ENCODE results near the gene TRPV2. TPM values are rescaled to one million over a fixed set of nuclear protein-coding genes. Genes with fewer than 3 reads are reported as not detected.

Gene TRPV2
- total RNA-seq, 1 donor from 2014 or later = 2.1 TPM

DNA sequence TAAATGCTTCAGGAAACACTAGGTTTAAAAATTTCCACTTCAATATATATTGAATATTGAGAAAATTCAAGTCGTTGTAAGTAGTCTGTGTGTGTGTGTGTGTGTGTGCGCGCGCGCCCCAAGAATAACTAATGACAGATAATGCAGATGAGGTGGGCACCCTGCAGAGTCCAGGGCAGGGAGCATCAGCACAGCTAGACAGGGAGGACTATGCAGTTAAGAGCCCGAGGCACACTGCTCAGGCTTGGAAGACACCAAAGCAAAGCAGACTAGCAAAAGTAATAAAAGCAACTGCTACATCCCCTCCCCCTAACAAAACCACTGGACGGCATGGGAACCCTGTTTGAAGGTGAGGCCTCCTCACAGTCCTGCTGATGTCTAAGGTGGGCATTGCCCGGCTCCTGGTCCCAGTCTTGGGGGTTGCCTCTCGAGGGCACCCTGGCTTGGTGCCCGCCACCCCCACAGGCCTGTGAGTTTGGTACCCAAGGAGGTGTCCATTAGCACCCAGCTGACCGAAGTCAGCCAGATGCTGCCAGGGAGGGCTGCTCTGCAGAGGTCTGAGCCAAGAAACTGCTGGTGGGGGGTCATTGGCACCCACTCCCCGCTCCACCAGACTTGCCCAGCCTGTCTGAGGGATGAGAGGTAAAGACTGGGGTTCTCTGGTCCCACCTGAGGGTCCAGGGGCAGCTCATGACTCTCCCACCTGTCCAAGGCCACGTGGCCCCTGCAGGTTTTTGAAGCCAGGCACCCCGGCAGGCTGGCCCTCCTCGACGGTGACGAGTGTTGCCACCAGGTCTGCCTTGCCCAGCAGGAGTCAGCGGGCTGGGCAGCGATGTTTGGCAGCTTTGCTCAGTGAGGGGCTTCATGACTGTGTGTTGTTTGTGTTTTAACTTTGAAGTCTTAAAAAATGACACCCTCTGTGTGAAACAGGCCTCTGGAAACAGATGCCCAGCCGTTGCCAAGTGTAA, 58.0 kb downstream of the TRPV2 start:
- TF ChIP-seq, protein P1, sequence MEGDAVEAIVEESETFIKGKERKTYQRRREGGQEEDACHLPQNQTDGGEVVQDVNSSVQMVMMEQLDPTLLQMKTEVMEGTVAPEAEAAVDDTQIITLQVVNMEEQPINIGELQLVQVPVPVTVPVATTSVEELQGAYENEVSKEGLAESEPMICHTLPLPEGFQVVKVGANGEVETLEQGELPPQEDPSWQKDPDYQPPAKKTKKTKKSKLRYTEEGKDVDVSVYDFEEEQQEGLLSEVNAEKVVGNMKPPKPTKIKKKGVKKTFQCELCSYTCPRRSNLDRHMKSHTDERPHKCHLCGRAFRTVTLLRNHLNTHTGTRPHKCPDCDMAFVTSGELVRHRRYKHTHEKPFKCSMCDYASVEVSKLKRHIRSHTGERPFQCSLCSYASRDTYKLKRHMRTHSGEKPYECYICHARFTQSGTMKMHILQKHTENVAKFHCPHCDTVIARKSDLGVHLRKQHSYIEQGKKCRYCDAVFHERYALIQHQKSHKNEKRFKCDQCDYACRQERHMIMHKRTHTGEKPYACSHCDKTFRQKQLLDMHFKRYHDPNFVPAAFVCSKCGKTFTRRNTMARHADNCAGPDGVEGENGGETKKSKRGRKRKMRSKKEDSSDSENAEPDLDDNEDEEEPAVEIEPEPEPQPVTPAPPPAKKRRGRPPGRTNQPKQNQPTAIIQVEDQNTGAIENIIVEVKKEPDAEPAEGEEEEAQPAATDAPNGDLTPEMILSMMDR (IDR thresholded peaks at IDR 0.05; ENCODE audit: unreplicated experiment) = no peak
- Mint-ChIP-seq H3K9me3 (no peaks in the 10 kb centered on the region), H3K27ac (no peak overlapping the region), H3K4me1 (peaks cover 24% of the 10 kb centered on the region), H3K36me3 (peaks cover 2% of the 10 kb centered on the region), H3K27me3 (ENCODE audit: low read depth) (no peaks in the 10 kb centered on the region), H3K4me3 (no peak overlapping the region)
- DNase-seq (ENCODE audit: low spot score in 2 of 2, unreplicated experiment in 2 of 2) = no peak

DNA sequence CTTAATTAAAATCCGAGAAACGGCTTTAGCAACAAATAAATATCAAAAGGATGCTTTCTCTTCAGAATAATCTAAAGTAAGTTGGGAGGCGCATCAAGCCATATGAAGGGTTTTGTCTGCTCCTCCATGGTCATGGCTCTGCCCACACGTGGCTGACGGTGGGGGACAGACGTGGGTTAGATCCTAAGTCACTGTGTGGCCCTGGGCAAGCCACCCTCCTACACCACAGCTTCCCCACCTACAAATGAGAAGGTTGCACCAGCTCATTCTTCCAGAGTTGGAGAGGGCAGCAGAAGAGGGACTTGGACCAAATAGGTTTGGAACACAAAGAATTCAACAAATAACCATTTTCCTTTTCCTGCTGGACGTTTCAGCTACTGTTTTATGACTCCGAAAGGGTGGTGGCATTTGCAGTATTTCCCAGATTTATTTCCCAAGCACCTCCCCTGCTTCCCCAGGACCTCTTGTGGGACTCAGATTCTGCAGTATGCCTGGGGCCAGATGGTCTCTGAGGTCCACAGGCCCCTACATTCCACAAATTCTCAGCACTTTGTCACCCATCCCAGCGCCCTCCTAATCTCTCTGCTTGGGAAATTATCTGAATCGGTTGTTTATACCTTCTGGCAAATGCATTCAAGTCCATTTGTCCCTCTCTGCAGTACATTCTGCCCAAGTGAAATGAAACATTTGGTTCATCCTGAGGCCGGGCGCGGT, 58.8 kb downstream of the TRPV2 start:
- TF ChIP-seq, protein P1 (IDR thresholded peaks at IDR 0.05; ENCODE audit: unreplicated experiment) = no peak
- H3K27me3 Mint-ChIP-seq (ENCODE audit: low read depth) = no peaks in the 10 kb centered on the region
- H3K4me1 Mint-ChIP-seq = peaks cover 24% of the 10 kb centered on the region
- H3K36me3 Mint-ChIP-seq = peaks cover 2% of the 10 kb centered on the region
- H3K4me3 Mint-ChIP-seq = no peak overlapping the region
- no peak for DNase-seq (ENCODE audit: low spot score in 2 of 2, unreplicated experiment in 2 of 2)
- H3K27ac Mint-ChIP-seq = peak overlapping the region; percentile 44
- no peaks in the 10 kb centered on the region for H3K9me3 Mint-ChIP-seq

DNA sequence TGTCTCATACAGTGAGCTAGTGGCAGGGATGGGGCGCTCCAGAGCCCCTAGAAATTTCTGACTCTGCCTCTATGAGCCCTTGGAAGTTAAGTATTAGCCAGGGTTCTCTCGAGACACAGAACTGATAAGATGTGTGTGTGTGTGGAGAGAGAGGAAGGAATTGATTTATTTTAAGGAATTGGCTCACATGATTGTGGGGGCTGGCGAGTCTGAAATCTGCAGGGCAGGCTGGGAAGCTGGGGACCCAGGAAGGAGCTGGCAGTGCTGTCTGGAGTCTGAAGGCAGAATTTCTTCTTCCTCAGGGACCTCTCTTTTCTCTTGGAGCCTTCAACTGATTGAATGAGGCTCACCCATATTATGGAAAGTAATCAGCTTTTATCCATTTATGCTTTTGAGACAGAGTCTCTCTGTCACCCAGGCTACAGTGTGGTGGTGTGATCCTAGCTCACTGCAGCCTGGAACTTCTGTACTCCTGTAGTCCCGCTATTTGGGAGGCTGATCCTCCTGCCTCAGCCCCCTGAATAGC, 59.9 kb downstream of the TRPV2 start:
- DNase-seq (ENCODE audit: low spot score in 2 of 2, unreplicated experiment in 2 of 2) = no peak
- H3K27me3 Mint-ChIP-seq (ENCODE audit: low read depth) = no peaks in the 10 kb centered on the region
- H3K9me3 Mint-ChIP-seq = no peaks in the 10 kb centered on the region
- H3K4me1 Mint-ChIP-seq = peaks cover 17% of the 10 kb centered on the region
- H3K4me3 Mint-ChIP-seq = no peak overlapping the region
- H3K27ac Mint-ChIP-seq = no peak overlapping the region
- peaks cover 2% of the 10 kb centered on the region for H3K36me3 Mint-ChIP-seq
- TF ChIP-seq, protein P1 (IDR thresholded peaks at IDR 0.05; ENCODE audit: unreplicated experiment) = no peak

DNA sequence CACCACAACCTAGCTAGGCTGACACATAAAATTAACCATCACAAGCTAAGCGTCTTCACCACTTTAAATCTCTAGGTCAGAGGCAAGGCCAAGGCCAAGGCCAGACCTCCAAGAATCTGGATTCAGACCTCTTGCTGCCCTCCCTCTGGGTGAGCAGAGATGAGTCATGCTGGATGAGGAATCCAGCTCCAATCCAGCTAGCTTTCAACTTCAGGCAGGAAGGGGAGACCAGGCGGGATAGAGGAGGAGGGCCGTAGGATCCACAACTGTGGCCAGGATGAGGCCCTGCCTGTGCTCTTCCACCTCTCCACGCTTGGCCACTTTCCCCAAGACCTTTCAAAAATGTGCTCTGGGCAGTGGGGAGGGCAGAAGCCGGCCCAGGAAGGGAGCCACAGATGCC, 61.9 kb downstream of the TRPV2 start:
- Mint-ChIP-seq H3K4me1 (peaks cover 13% of the 10 kb centered on the region), H3K27ac (peak overlapping the region; percentile 50), H3K4me3 (no peak overlapping the region), H3K36me3 (no peaks in the 10 kb centered on the region), H3K9me3 (no peaks in the 10 kb centered on the region), H3K27me3 (ENCODE audit: low read depth) (no peaks in the 10 kb centered on the region)
- TF ChIP-seq, protein P1 (IDR thresholded peaks at IDR 0.05; ENCODE audit: unreplicated experiment) = no peak
- no peak for DNase-seq (ENCODE audit: low spot score in 2 of 2, unreplicated experiment in 2 of 2)

DNA sequence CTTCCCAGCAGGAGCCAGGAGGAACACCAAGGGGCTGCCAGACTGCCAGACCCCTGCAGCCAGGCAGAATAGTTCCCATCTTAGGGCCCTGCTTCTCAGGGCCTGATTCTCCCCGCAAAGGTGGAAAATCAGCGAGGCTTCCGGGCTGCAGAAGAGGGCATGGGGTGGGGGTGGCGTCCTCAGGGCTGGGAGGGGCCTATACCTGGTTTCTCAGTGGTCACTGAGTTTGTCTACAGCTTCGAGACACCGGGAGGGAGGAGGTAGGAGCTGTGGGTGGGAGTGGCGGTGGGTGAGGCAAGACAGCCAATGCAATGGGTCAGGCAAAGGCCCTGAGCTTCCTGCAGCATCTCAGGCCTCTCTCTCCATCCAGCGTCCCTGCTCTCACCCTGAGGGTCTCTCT, 62.3 kb downstream of the TRPV2 start:
- Mint-ChIP-seq H3K27me3 (ENCODE audit: low read depth) (no peaks in the 10 kb centered on the region), H3K9me3 (no peaks in the 10 kb centered on the region), H3K27ac (peak overlapping the region; percentile 50), H3K36me3 (no peaks in the 10 kb centered on the region), H3K4me1 (peaks cover 10% of the 10 kb centered on the region), H3K4me3 (no peak overlapping the region)
- no peak for DNase-seq (ENCODE audit: low spot score in 2 of 2, unreplicated experiment in 2 of 2)
- TF ChIP-seq, protein P1 (IDR thresholded peaks at IDR 0.05; ENCODE audit: unreplicated experiment) = no peak
